IMR-90 (cell line): ENCODE results near the gene CNDP1. TPM values are rescaled to one million over a fixed set of nuclear protein-coding genes. Genes with fewer than 3 reads are reported as not detected.

Experiments used
- ATAC-seq: fragments of 200-7000 bp; cut with Tn5 transposase; 2 replicates; pipeline ENCODE4 v1.9.1; 2020; ENCODE audit warnings: low read depth, mild to moderate bottlenecking, moderate library complexity
- BruUV-seq: library from RNA; stranded (reverse); fragments of 400-500 nt; replicated peaks from 2 replicates; lab custom pipeline; 2021; lab: Mats Ljungman, UMichigan
- CTCF ChIA-PET: fragments of 300-600 bp; formaldehyde crosslinking; extraction: SDS; loops from one replicate; lab custom pipeline; 2021; ENCODE audit warnings: antibody characterized with exemption; lab: Yijun Ruan, JAX
- POLR2A ChIA-PET: fragments of 300-600 bp; sonication (Branson Sonifier 250); formaldehyde crosslinking; loops from one replicate; lab custom pipeline; 2022; ENCODE audit warnings: antibody characterized with exemption; ENCODE audit not compliant: unreplicated experiment; lab: Charles Lee
- DNase-seq: peaks from one replicate; pipeline ENCODE4 v3.0.0; 2013
- H2AFZ ChIP-seq: replicated peaks from 2 replicates; pipeline ENCODE3; 2013; ENCODE audit warnings: low read length, mild to moderate bottlenecking; ENCODE audit not compliant: poor library complexity
- H2AK5ac ChIP-seq: 2 replicates; pipeline ENCODE4 v1.6.1; 2013; ENCODE audit warnings: low read depth, low read length, inconsistent platforms
- H2AK9ac ChIP-seq: replicated peaks from 2 replicates; pipeline ENCODE3; 2013; ENCODE audit warnings: mild to moderate bottlenecking, low read depth, low read length, moderate library complexity; ENCODE audit not compliant: poor library complexity
- H2BK120ac ChIP-seq: 2 replicates; pipeline ENCODE4 v1.6.1; 2013; ENCODE audit warnings: low read depth, low read length, inconsistent platforms
- H2BK15ac ChIP-seq: 3 replicates; pipeline ENCODE4 v1.6.1; 2013; ENCODE audit warnings: low read depth, low read length, inconsistent platforms
- H2BK20ac ChIP-seq: 2 replicates; pipeline ENCODE4 v1.6.1; 2013; ENCODE audit warnings: low read depth, mild to moderate bottlenecking, inconsistent platforms, low read length, moderate library complexity
- H2BK5ac ChIP-seq: 2 replicates; pipeline ENCODE4 v1.6.1; 2013; ENCODE audit warnings: mild to moderate bottlenecking, low read depth, low read length, inconsistent platforms; ENCODE audit not compliant: poor library complexity, severe bottlenecking
- H3K14ac ChIP-seq: replicated peaks from 2 replicates; pipeline ENCODE4 v1.6.1; 2013; ENCODE audit warnings: low read depth, low read length, inconsistent platforms
- H3K18ac ChIP-seq: 2 replicates; pipeline ENCODE4 v1.6.1; 2013; ENCODE audit warnings: low read depth, low read length, control low read depth
- H3K23ac ChIP-seq: 2 replicates; pipeline ENCODE4 v1.6.1; 2013; ENCODE audit warnings: low read depth, low read length, inconsistent platforms
- H3K27ac ChIP-seq: 2 replicates; pipeline ENCODE4 v1.5.1; 2013; ENCODE audit warnings: mild to moderate bottlenecking, control low read depth, low read length; ENCODE audit not compliant: insufficient read depth
- H3K27me3 ChIP-seq: 2 replicates; pipeline ENCODE4 v1.6.1; 2013; ENCODE audit warnings: low read length; ENCODE audit not compliant: control insufficient read depth, insufficient read depth
- H3K36me3 ChIP-seq: 2 replicates; pipeline ENCODE4 v1.6.1; 2013; ENCODE audit warnings: low read length, mixed read lengths; ENCODE audit not compliant: control insufficient read depth, insufficient read depth
- H3K4ac ChIP-seq: 2 replicates; pipeline ENCODE4 v1.6.1; 2013; ENCODE audit warnings: low read depth, low read length, inconsistent platforms
- H3K4me1 ChIP-seq: 2 replicates; pipeline ENCODE4 v1.6.1; 2013; ENCODE audit warnings: low read length, mixed read lengths; ENCODE audit not compliant: control insufficient read depth, insufficient read depth
- H3K4me2 ChIP-seq: 2 replicates; pipeline ENCODE4 v1.6.1; 2013; ENCODE audit warnings: low read depth, mild to moderate bottlenecking, control low read depth, low read length, moderate library complexity
- H3K4me3 ChIP-seq: 2 replicates; pipeline ENCODE4 v1.5.1; 2013; ENCODE audit warnings: low read depth, mild to moderate bottlenecking, control low read depth, low read length, moderate library complexity; ENCODE audit not compliant: insufficient read depth
- H3K56ac ChIP-seq: 2 replicates; pipeline ENCODE4 v1.6.1; 2013; ENCODE audit warnings: low read length, inconsistent platforms; ENCODE audit not compliant: insufficient read depth; ENCODE audit errors: extremely low read depth
- H3K79me1 ChIP-seq, 2 experiments: 2 replicates each; pipeline ENCODE4 v1.6.1; 2013; ENCODE audit warnings: low read length in 2 of 2, inconsistent platforms in 1 of 2, low read depth in 1 of 2
- H3K9ac ChIP-seq: 2 replicates; pipeline ENCODE4 v1.6.1; 2013; ENCODE audit warnings: low read depth, low read length, control low read depth
- H3K9me1 ChIP-seq: 2 replicates; pipeline ENCODE4 v1.6.1; 2013; ENCODE audit warnings: low read length, inconsistent platforms; ENCODE audit not compliant: insufficient read depth
- H3K9me3 ChIP-seq: 2 replicates; pipeline ENCODE4 v1.6.1; 2013; ENCODE audit warnings: low read length; ENCODE audit not compliant: control insufficient read depth, insufficient read depth
- H4K20me1 ChIP-seq: 2 replicates; pipeline ENCODE4 v1.6.1; 2013; ENCODE audit warnings: low read length, inconsistent platforms; ENCODE audit not compliant: insufficient read depth
- H4K5ac ChIP-seq: 2 replicates; pipeline ENCODE4 v1.6.1; 2013; ENCODE audit warnings: mild to moderate bottlenecking, low read depth, low read length, control low read depth
- H4K8ac ChIP-seq, 2 experiments: 2 replicates each; pipeline ENCODE4 v1.6.1; 2013; ENCODE audit warnings: low read depth in 2 of 2, low read length in 2 of 2, control low read depth in 1 of 2, inconsistent platforms in 1 of 2
- H4K91ac ChIP-seq: 2 replicates; pipeline ENCODE4 v1.6.1; 2013; ENCODE audit warnings: low read depth, low read length, inconsistent platforms; ENCODE audit not compliant: insufficient read depth
- BHLHE40 ChIP-seq: fragments of 150-350 bp; IDR thresholded peaks from 2 replicates; pipeline ENCODE4 v1.6.1; 2016; ENCODE audit warnings: mild to moderate bottlenecking, low read depth, low read length
- CEBPB ChIP-seq: IDR thresholded peaks from 2 replicates; pipeline ENCODE4 v1.6.1; 2012; ENCODE audit warnings: low read depth, low read length, improper control_type of control experiment
- CHD1 ChIP-seq: IDR thresholded peaks from 2 replicates; pipeline ENCODE4 v1.6.1; 2012; ENCODE audit warnings: low read depth, low read length, improper control_type of control experiment
- ELK1 ChIP-seq: fragments of 150-350 bp; IDR thresholded peaks from 2 replicates; pipeline ENCODE4 v1.6.1; 2016; ENCODE audit warnings: low read depth, mild to moderate bottlenecking, low read length, moderate library complexity, borderline replicate concordance
- FOS ChIP-seq: fragments of 150-350 bp; IDR thresholded peaks from 2 replicates; pipeline ENCODE4 v1.6.1; 2016; ENCODE audit warnings: low read depth, low read length
- MAFK ChIP-seq: IDR thresholded peaks from 2 replicates; pipeline ENCODE4 v1.6.1; 2012; ENCODE audit warnings: low read depth, low read length, improper control_type of control experiment
- MAZ ChIP-seq: IDR thresholded peaks from 2 replicates; pipeline ENCODE4 v1.6.1; 2012; ENCODE audit warnings: low read depth, mild to moderate bottlenecking, low read length, improper control_type of control experiment, moderate library complexity, borderline replicate concordance
- MXI1 ChIP-seq: IDR thresholded peaks from 2 replicates; pipeline ENCODE4 v1.6.1; 2012; ENCODE audit warnings: low read depth, mild to moderate bottlenecking, low read length, moderate library complexity, borderline replicate concordance
- NFE2L2 ChIP-seq: fragments of 150-350 bp; IDR thresholded peaks from 2 replicates; pipeline ENCODE4 v1.6.1; 2016; ENCODE audit warnings: low read depth, mild to moderate bottlenecking, low read length
- POLR2A ChIP-seq: IDR thresholded peaks from 2 replicates; pipeline ENCODE4 v1.6.1; 2012; ENCODE audit warnings: mild to moderate bottlenecking, low read depth, low read length
- RAD21 ChIP-seq: IDR thresholded peaks from 2 replicates; pipeline ENCODE4 v1.6.1; 2012; ENCODE audit warnings: low read length, improper control_type of control experiment
- RCOR1 ChIP-seq: IDR thresholded peaks from 2 replicates; pipeline ENCODE4 v1.6.1; 2012; ENCODE audit warnings: mild to moderate bottlenecking, low read length, improper control_type of control experiment; ENCODE audit not compliant: insufficient replicate concordance
- RFX5 ChIP-seq: IDR thresholded peaks from 2 replicates; pipeline ENCODE4 v1.8.0; 2012; ENCODE audit warnings: low read depth, mild to moderate bottlenecking, low read length, moderate library complexity
- SMC3 ChIP-seq: fragments of 150-350 bp; IDR thresholded peaks from 2 replicates; pipeline ENCODE4 v1.6.1; 2016; ENCODE audit warnings: low read depth, mild to moderate bottlenecking, antibody characterized with exemption, low read length, moderate library complexity
- WGBS, 2 experiments: methylation state at CpG; one replicate each; pipeline versions ENCODE4 v1.1.5 to v1.1.7; 2013; ENCODE audit warnings: missing lambda C conversion rate in 2 of 2; ENCODE audit not compliant: insufficient read length in 1 of 2; ENCODE audit errors: extremely low coverage in 2 of 2; 5-methylcytosine and 5-hydroxymethylcytosine counted together
- dilution Hi-C: fragments of 300-500 bp; cut with HindIII; formaldehyde crosslinking; loops from one replicate; pipeline ENCODE4 v1.14.3; 2018; ENCODE audit warnings: low sequenced_read_pairs; ENCODE audit not compliant: unreplicated experiment
- in situ Hi-C: fragments of 300-500 bp; cut with MboI; formaldehyde crosslinking; loops from 3 replicates; pipeline ENCODE4 v1.14.3; 2019; ENCODE audit warnings: low sequenced_read_pairs, inconsistent platforms, mixed read lengths
- intact Hi-C: fragments of 100-400 bp; cut with micrococcal nuclease; formaldehyde crosslinking; loops from 2 replicates; pipeline ENCODE4 v1.10.0; 2022
- polyA plus RNA-seq, 3 experiments: library from polyadenylated mRNA; depleted of rRNA; stranded (reverse); fragments of >200 nt; gene quantifications; 2 replicates each; pipeline ENCODE4 v1.2.3, GENCODE V29; 2012; ENCODE audit warnings: low replicate concordance in 1 of 3
- total RNA-seq: library from RNA; depleted of rRNA; stranded (reverse); fragments of >200 nt; gene quantifications from 2 replicates; pipeline ENCODE4 v1.2.3, GENCODE V29; 2012

The CNDP1 gene
- total and polyA plus RNA-seq, 2 of the 4 experiments (the other 2 are of a cell fraction): not detected

GRCh38 chr18:74503137-74503536, 31.2 kb upstream of the CNDP1 start:
- Histone ChIP-seq H2BK120ac (no peak overlapping the region), H3K4me3 (no peak overlapping the region)
- intact Hi-C loops: no loop called here

More at GRCh38 chr18:74503137-74503536, 31.2 kb upstream of the CNDP1 start:
- Histone ChIP-seq H3K27ac (no peak overlapping the region), H4K5ac (no peak overlapping the region), H3K23ac (no peak overlapping the region), H2AFZ (no peak overlapping the region), H3K14ac (no peak overlapping the region), H3K4ac (no peak overlapping the region), H4K20me1 (no peaks in the 10 kb centered on the region), H2BK15ac (no peak overlapping the region), H2AK5ac (no peak overlapping the region), H3K9me3 (no peaks in the 10 kb centered on the region), H2AK9ac (no peak overlapping the region), H3K18ac (no peak overlapping the region), H3K9me1 (0 out of 2 replicates have a peak, but pooled peaks cover under 1% of the 10 kb centered on the region), H3K36me3 (peaks cover 50% of the 10 kb centered on the region), H3K56ac (no peak overlapping the region), H3K9ac (no peak overlapping the region), H3K27me3 (no peaks in the 10 kb centered on the region), H4K8ac (no peak overlapping the region), H2BK20ac (no peak overlapping the region), H4K91ac (no peak overlapping the region), H2BK5ac (no peak overlapping the region), H3K4me2 (no peak overlapping the region), H3K4me1 (no peaks in the 10 kb centered on the region), H3K79me1 (peaks cover 5 to 10% of the 10 kb centered on the region in 2 experiments)
- in situ Hi-C loops: no loop called here
- ChIA-PET CTCF (no interaction called here), POLR2A (no interaction called here)
- 92% methylated on average over 2 of the region's 4 CpGs; no CpG with 5 or more reads in 1 of the 2 experiments for WGBS, 2 experiments
- TF ChIP-seq NFE2L2 (no peak), RAD21 (no peak), ELK1 (no peak), CEBPB (no peak), CHD1 (no peak), POLR2A (no peak), RFX5 (no peak), MXI1 (no peak), MAZ (no peak), FOS (no peak), MAFK (no peak), RCOR1 (no peak), BHLHE40 (no peak), SMC3 (no peak)
- BruUV-seq: no TSS peak
- ATAC-seq (no peak), DNase-seq (no peak)
- dilution Hi-C loops: no loop called here
